ENCODE results near the gene ETFDH. TPM values are rescaled to one million over a fixed set of nuclear protein-coding genes. Genes with fewer than 3 reads are reported as not detected.

ETFDH gene
- total RNA-seq = 35.7 and 38.6 TPM in 2 replicates
- 28.3 and 34.8 TPM in 2 replicates for polyA plus RNA-seq
- 17.2 and 20.2 TPM in 2 replicates for polyA plus RNA-seq (2012)
- 1.8 and 5.0 TPM in 2 replicates for polyA minus RNA-seq (ENCODE audit: low replicate concordance)

- H3K4me2 ChIP-seq (ENCODE audit: extremely low read depth, insufficient read depth, low read length) = peak within 1 kb of the TSS; percentile 97
- H3K36me3 ChIP-seq (ENCODE audit: control insufficient read depth, insufficient read depth, low read length) = no peaks in the 10 kb centered on the region
- no peaks in the 10 kb centered on the region for H3K27me3 ChIP-seq (ENCODE audit: control insufficient read depth, insufficient read depth, low read length)
- H3K79me2 ChIP-seq (ENCODE audit: control insufficient read depth, insufficient read depth, low read length) = peaks cover 35% of the 10 kb centered on the region
- peak within 1 kb of the TSS; percentile 92 for H3K27ac ChIP-seq (ENCODE audit: insufficient read depth, low read length)
- H3K9ac ChIP-seq (ENCODE audit: insufficient read depth, low read length) = peak within 1 kb of the TSS; percentile 96
- TF ChIP-seq EZH2 (IDR thresholded peaks at IDR 0.05; ENCODE audit: low read length, missing control alignments) = no peak
- TF ChIP-seq, protein P1, sequence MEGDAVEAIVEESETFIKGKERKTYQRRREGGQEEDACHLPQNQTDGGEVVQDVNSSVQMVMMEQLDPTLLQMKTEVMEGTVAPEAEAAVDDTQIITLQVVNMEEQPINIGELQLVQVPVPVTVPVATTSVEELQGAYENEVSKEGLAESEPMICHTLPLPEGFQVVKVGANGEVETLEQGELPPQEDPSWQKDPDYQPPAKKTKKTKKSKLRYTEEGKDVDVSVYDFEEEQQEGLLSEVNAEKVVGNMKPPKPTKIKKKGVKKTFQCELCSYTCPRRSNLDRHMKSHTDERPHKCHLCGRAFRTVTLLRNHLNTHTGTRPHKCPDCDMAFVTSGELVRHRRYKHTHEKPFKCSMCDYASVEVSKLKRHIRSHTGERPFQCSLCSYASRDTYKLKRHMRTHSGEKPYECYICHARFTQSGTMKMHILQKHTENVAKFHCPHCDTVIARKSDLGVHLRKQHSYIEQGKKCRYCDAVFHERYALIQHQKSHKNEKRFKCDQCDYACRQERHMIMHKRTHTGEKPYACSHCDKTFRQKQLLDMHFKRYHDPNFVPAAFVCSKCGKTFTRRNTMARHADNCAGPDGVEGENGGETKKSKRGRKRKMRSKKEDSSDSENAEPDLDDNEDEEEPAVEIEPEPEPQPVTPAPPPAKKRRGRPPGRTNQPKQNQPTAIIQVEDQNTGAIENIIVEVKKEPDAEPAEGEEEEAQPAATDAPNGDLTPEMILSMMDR (conservative IDR thresholded peaks at IDR 0.05 in 1 of 2, IDR thresholded peaks at IDR 0.05 in 1 of 2; ENCODE audit: low read depth in 1 of 2, low read length in 2 of 2) = peak; percentile 46 to 52
- no peaks in the 10 kb centered on the region for H3K9me3 ChIP-seq (ENCODE audit: control insufficient read depth, insufficient read depth, low read depth, low read length)
- H3K4me1 ChIP-seq (ENCODE audit: control insufficient read depth, extremely low read depth, insufficient read depth, low read length) = no peaks in the 10 kb centered on the region
- H2AFZ ChIP-seq (ENCODE audit: low read length) = peak within 1 kb of the TSS; percentile 99
- peak within 1 kb of the TSS; percentile 79 to 98 (median 94) for H3K4me3 ChIP-seq (replicated peaks in 1 of 4; ENCODE audit: control extremely low read depth in 1 of 4, insufficient read depth in 1 of 4, low read depth in 3 of 4, low read length in 4 of 4)
- no peaks in the 10 kb centered on the region for H4K20me1 ChIP-seq (ENCODE audit: control insufficient read depth, extremely low read depth, insufficient read depth, low read length)
- peak; percentile 99 to 100 for DNase-seq (ENCODE audit: low read depth in 2 of 2)
These were observed at the start of gene ETFDH for GRCh38 chr4:158671915-158672806. Gene ETFDH (plus strand): TSS chr4:158672296. CDS start chr4:158672457, 161 bp downstream.

DNA sequence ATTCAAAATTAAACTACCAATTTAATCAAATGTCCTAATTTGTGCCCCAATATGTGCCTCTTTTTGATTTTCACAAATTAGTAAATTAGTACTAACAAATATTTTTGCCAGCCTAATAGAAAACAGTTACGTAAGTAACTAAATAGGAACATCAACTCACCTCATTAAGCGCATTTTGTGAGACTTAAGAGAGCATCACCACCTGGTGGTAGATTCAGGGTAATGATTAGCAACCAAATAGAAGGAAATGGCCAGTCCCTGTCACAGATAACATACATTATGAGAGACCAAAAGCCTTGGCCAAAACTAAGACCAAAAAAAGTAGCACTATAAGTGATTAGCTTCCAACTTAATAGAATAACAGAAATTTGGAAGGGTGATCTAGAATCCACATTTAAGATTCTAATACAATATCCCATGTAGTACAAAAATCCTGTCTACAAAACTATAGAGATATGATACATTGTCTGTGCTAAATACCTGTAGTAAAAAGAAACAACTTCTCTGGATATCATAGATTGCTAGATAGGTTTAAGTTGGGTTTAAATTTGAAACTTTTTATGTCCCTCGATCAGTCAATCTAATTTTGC lies 47.1 kb upstream of the ETFDH start:
- Histone ChIP-seq H3K4me3 (replicated peaks in 1 of 4; ENCODE audit: control extremely low read depth in 1 of 4, insufficient read depth in 1 of 4, low read depth in 3 of 4, low read length in 4 of 4) (no peak overlapping the region), H3K4me2 (ENCODE audit: extremely low read depth, insufficient read depth, low read length) (no peak overlapping the region), H4K20me1 (ENCODE audit: control insufficient read depth, extremely low read depth, insufficient read depth, low read length) (no peaks in the 10 kb centered on the region), H3K27ac (ENCODE audit: insufficient read depth, low read length) (no peak overlapping the region), H3K9ac (ENCODE audit: insufficient read depth, low read length) (no peak overlapping the region), H2AFZ (ENCODE audit: low read length) (no peak overlapping the region), H3K4me1 (ENCODE audit: control insufficient read depth, extremely low read depth, insufficient read depth, low read length) (no peaks in the 10 kb centered on the region), H3K9me3 (ENCODE audit: control insufficient read depth, insufficient read depth, low read depth, low read length) (no peaks in the 10 kb centered on the region), H3K79me2 (ENCODE audit: control insufficient read depth, insufficient read depth, low read length) (no peaks in the 10 kb centered on the region), H3K36me3 (ENCODE audit: control insufficient read depth, insufficient read depth, low read length) (no peaks in the 10 kb centered on the region), H3K27me3 (ENCODE audit: control insufficient read depth, insufficient read depth, low read length) (no peaks in the 10 kb centered on the region)
- DNase-seq (ENCODE audit: low read depth in 2 of 2) = peak; percentile 64 to 83
- TF ChIP-seq, protein P1 (conservative IDR thresholded peaks at IDR 0.05 in 1 of 2, IDR thresholded peaks at IDR 0.05 in 1 of 2; ENCODE audit: low read depth in 1 of 2, low read length in 2 of 2) = peak; percentile 70 to 73
- TF ChIP-seq EZH2 (IDR thresholded peaks at IDR 0.05; ENCODE audit: low read length, missing control alignments) = no peak

GRCh38 chr4:158625544-158625943 lies 46.6 kb upstream of the ETFDH start:
- no peak for DNase-seq (ENCODE audit: low read depth in 2 of 2)
- H3K4me3 ChIP-seq (replicated peaks in 1 of 4; ENCODE audit: control extremely low read depth in 1 of 4, insufficient read depth in 1 of 4, low read depth in 3 of 4, low read length in 4 of 4) = no peak overlapping the region
- H3K9me3 ChIP-seq (ENCODE audit: control insufficient read depth, insufficient read depth, low read depth, low read length) = no peaks in the 10 kb centered on the region
- no peaks in the 10 kb centered on the region for H3K79me2 ChIP-seq (ENCODE audit: control insufficient read depth, insufficient read depth, low read length)
- H3K36me3 ChIP-seq (ENCODE audit: control insufficient read depth, insufficient read depth, low read length) = no peaks in the 10 kb centered on the region
- H3K4me1 ChIP-seq (ENCODE audit: control insufficient read depth, extremely low read depth, insufficient read depth, low read length) = no peaks in the 10 kb centered on the region
- H2AFZ ChIP-seq (ENCODE audit: low read length) = no peak overlapping the region
- no peaks in the 10 kb centered on the region for H3K27me3 ChIP-seq (ENCODE audit: control insufficient read depth, insufficient read depth, low read length)
- H3K9ac ChIP-seq (ENCODE audit: insufficient read depth, low read length) = no peak overlapping the region
- H3K27ac ChIP-seq (ENCODE audit: insufficient read depth, low read length) = no peak overlapping the region
- H4K20me1 ChIP-seq (ENCODE audit: control insufficient read depth, extremely low read depth, insufficient read depth, low read length) = no peaks in the 10 kb centered on the region
- H3K4me2 ChIP-seq (ENCODE audit: extremely low read depth, insufficient read depth, low read length) = no peak overlapping the region
- TF ChIP-seq, protein P1 (conservative IDR thresholded peaks at IDR 0.05 in 1 of 2, IDR thresholded peaks at IDR 0.05 in 1 of 2; ENCODE audit: low read depth in 1 of 2, low read length in 2 of 2) = no peak
- TF ChIP-seq EZH2 (IDR thresholded peaks at IDR 0.05; ENCODE audit: low read length, missing control alignments) = no peak

Measured in fibroblast of lung (primary cell).